GM12874 (cell line): Measurements from ENCODE around the gene KCNIP2.

ENCODE experiments used
- CTCF ChIP-seq: IDR thresholded peaks from 2 replicates; pipeline ENCODE4 v1.5.1; 2011; ENCODE audit warnings: low read depth, mild to moderate bottlenecking, control low read depth, low read length, moderate library complexity; ENCODE audit not compliant: insufficient read depth

The KCNIP2 gene

GRCh38 chr10:101812606-101813005 lies 31.0 kb downstream of the KCNIP2 start:
- no peak for TF ChIP-seq CTCF

- no peak for TF ChIP-seq CTCF
Measured at GRCh38 chr10:101807158-101807557, 36.4 kb downstream of the KCNIP2 start.

- no peak for TF ChIP-seq CTCF
Measured at GRCh38 chr10:101803511-101803910, 40.1 kb downstream of the KCNIP2 start.

- no peak for TF ChIP-seq CTCF
Measured at GRCh38 chr10:101797403-101798059, 46.1 kb downstream of the KCNIP2 start.

GRCh38 chr10:101793526-101793925 lies 50.1 kb downstream of the KCNIP2 start:
- no peak for TF ChIP-seq CTCF

GRCh38 chr10:101789686-101790085 lies 53.9 kb downstream of the KCNIP2 start:
- no peak for TF ChIP-seq CTCF

- TF ChIP-seq CTCF: no peak
Measured at GRCh38 chr10:101785801-101786200, 57.8 kb downstream of the KCNIP2 start.
